ENCODE data around the gene EPHB1. TPM values are rescaled to one million over a fixed set of nuclear protein-coding genes. Genes with fewer than 3 reads are reported as not detected.

The EPHB1 gene
- total RNA-seq, 1 donor from 2014 or later = 0.86 TPM

DNA sequence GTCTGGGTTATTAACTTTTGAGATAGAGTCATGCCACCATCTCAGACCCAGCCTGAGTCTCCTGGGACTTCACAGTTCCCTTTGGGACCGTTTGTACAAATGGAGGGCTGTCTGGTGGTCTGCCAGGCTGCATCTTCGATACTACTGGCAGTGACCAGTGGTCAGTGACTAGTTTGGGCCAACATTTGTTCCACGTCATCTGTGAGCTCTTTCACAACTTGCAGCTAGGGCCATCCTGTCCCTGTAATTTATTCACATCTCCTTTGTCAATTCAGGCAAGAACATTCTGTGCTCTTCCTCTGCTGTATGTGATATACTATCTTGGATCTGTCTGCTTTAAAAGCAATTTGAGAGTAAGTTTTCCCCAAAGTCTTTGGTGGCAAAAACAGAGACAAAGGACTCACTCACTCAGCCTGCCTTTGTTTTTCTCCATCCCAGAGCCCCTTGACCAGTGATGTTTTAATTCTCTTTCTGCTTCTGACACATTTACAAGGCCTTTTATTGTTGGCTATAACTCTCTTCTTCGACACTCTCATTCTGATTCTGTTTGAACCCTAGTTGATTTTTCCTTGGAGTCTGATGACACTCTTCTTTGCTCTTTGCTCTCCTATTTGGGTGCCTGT lies 353.4 kb downstream of the EPHB1 start:
- DNase-seq (ENCODE audit: low read depth) = no peak

DNA sequence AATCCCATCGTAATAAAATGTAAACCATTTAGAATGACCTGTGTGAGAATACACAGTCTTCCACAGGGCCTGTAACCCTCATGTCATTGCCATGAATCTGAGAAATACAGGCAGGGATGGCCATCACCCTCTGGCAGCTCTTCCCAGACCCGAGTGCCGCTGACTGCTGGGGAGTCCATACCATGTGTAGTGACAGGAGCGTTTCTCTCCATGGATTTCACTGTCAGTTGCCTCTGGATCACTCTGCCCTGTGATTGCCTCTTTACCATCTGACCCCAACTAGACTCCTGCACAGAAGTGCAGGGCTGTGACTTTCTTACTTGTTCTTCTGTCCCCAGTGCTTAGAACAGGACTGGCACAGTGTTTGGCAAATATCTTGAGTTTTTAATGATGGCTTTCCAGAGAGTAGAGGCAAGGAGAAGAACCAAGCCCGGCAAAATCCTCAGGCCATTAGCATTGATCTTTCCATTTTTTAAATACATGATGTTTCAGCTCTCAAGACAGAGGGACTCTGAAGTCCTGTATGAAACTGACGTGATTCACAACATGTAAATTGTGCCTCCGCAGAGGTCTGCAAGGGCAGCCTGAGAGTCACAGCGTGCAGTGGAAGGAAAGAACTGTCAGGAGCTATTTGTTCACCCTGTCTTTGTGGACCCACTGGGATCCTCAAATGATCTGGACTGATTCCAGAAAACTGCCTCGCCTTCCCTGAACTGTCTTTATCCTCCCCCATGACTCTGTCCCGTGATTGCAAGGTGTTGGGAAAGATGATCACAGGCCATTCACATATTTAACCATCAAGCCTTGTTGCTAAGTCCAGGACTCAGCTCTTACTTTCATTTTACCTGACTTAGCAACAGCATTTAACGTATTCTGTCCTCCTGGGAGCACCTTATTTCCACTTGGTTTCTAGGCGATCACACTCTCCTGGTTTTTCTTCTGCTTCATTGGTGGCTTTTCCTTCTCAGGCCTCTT lies 354.9 kb downstream of the EPHB1 start:
- DNase-seq (ENCODE audit: low read depth) = no peak

DNA sequence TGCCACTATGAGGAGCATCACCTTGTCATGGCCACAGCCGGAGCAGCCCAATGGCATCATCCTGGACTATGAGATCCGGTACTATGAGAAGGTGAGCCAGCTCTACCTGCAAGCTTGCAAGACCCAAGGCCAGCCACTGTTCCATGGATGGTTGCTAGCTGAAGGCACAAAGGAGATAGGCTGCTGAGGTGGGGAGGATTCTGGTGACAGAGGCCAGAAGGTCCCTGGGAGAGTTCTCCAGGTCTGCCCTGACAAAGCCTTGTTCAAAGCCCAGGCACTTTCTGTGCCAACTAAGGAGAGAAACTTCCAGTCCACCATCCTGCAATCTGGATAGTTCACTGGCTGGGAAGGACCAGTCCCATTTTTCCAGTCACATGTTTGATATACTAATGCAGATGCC lies 359.1 kb downstream of the EPHB1 start:
- DNase-seq (ENCODE audit: low read depth) = no peak

DNA sequence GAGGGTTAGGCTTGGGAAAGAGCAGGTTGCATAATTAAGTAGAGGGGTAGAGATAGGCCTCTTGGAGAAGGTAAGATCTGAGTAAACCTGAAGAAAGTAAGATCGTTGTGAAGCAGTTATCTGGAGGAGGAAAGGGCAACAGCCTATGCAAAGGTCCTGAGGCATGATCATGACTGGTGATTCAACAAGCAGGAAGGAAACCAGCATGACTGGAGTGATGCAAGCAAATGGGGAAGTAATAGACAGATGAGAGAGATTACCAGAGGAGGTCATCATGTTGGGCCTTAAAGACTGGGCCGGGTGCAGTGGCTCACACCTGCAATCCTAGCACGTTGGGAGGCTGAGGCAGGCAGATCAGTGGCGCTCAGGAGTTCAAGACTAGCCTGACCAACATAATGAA lies 360.2 kb downstream of the EPHB1 start:
- DNase-seq (ENCODE audit: low read depth) = no peak

DNA sequence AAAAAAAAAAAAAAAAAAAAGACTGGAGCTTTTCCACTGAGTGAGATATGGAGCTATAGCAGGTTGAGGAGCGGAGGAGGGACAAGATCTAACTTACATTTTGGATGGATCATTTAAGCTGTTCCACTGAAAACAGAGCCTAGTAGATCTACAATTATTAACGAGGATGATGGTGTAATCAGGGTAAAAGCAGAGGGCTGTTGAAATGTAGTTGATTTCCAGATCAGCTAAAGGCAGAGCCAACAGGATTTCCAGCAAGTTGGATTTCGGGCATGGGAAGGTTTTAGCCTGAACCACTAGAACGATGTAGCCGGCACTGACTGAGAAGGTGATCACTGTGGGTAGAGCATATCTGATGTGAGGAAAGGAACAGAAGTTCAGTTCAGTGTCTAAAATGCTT lies 360.7 kb downstream of the EPHB1 start:
- DNase-seq (ENCODE audit: low read depth) = no peak

DNA sequence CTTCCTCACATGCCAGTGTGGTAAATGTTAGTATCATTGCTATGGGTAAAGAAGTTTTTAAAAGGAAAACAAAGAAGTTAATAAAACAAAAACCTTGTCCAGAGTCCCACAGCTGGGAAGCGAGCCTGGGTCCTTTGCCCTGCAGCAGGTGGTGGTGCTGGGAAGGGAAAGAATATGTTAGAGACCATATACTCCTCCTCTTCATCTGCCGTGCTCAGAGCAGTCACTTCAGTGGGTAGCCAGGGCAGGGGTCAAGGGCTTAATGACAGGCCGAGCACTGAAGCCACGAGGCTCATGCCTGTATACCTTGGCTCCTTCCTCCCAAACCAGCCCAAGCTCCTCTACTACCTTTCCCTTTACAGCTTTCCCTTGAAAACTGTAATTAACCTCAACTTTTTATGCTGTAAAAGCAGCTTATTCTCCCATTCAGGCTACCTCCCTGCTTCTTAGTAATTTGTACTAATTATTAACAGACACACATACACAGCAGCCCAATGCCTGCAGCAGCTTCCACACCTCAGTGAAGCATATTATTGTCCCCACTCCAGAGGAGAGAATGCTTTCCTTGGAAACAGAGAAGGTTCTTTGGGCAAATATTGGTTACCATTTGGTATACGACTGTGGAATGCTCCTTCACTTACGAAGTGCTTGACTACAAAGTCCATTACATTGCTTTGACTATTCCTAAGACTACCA lies 362.1 kb downstream of the EPHB1 start:
- no peak for DNase-seq (ENCODE audit: low read depth)

DNA sequence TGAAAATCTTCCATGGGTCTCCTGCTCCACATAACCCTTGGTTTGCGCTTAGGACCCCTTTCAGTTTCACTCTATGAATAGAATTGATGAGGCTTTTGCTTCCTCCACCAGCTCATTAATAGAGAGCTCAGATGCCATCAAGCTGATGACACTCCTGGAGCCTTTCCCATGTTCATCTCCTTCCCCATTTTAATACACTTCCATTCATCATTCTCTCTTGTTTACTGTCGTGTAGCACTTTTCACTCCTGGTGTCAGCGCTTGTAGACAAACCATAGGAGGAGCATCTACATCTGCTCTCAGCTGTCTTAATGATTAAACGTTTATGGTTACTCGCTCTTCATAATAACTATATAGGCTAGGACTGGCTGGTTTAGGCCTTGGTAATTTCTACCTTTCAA lies 363.5 kb downstream of the EPHB1 start:
- no peak for DNase-seq (ENCODE audit: low read depth)

DNA sequence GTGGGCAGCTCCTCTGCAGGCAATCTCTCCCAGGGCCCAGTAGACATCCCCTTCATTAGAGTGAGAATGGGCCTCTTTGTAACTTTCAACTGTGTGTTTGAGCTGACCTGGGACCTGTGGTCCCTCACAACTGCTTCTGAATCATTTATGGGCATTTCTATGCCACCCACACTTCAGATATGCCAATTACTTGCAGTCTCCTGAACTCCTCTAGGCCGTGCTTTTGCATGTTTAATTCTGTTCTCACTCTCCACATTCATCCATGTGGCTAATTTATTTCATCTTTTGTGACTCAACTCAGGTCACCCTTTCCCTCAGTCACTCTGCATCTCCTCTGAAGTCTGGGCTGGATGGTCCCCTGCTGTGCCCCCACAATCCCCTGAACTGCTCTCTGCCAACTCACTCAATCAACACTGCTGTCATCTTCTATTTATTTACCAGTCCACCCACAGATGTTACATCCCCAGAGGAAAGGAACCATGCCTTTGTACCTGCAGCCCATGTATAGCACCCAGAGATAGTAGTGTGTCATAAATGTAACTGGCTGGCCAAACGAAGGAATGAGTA lies 364.7 kb downstream of the EPHB1 start:
- no peak for DNase-seq (ENCODE audit: low read depth)

DNA sequence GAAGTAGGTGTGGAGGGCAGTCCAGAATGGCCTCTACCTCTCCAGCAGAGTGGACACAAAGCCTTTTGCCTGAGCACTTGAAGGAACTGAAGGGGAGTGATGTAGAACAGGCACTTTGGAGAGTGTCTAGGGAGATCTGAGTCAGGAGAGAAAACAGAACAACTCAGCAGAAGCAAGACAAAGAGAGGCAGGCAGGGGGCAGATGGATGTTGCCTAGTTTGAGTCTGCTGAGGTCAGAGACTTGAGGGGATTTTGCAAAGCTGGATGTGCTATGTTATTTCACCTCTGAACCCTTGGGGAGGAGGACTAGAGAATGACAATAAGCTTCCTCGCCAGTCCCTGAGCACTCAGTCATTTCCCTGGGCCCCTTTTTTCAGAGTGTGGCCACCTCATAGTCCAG lies 366.4 kb downstream of the EPHB1 start:
- DNase-seq (ENCODE audit: low read depth) = no peak

DNA sequence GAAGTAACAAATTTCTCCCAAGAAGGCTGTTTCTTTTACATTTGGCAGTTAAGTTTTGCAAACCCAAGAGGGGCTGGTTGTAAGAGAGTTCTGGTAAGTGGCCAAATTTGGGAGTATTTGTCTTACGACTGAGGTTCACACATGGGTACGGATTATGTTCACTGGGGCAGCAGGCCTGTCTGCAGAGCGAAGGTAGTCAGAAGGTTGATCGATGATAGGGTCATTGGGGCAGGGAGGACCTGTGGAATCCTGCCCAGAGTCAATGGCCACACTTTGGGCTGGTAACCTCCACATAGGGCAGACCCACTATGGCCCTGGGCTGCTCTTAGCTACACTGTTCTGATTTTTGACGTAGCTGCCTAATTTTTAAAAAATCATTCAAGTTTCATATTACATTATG lies 368.6 kb downstream of the EPHB1 start:
- no peak for DNase-seq (ENCODE audit: low read depth)

DNA sequence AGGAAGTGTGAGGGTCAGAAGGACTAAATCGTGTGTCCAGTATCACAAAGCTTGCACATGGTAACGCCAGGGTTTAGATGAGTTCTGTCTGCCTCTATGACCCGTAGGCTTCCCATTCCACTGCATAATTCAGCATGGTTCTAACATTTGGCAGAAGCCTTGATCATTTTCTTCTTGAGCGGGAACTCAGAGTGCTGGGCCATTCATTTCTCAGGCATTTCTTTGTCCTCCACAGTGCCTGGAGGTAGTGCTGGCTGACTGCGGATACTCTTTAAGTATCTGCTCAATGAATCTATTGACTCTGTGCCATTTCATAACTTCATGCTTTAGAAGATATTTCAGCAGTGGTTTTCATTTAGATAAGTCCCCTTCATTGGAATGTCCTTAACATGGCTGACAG lies 370.2 kb downstream of the EPHB1 start:
- DNase-seq (ENCODE audit: low read depth) = no peak

DNA sequence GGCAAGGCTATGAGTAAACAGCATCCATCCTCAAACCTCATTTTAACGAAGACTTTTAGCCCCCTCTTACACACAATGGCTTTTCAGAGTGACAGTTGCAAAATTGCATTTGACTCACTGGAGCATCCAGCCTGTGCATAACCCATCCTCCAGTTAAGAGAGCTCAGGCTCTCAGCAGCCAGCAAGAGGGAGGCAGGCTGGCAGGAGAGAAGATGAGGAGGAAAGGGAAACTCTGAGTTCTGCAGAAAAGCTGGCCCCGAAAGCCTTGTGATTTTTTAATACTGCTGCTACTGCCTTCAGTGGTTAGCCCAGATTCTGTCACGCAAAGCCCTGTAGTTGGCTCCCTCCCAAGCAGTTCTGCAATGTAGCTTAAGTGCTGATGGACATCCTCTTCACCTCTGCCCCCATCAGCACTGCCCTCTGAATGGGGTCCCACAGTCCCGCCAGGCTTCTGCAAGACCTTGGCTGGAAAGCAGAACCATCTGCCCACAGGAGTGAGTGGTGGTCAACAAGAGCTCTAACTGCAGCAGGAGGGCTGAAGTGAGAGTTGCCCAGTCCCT lies 371.3 kb downstream of the EPHB1 start:
- no peak for DNase-seq (ENCODE audit: low read depth)

DNA sequence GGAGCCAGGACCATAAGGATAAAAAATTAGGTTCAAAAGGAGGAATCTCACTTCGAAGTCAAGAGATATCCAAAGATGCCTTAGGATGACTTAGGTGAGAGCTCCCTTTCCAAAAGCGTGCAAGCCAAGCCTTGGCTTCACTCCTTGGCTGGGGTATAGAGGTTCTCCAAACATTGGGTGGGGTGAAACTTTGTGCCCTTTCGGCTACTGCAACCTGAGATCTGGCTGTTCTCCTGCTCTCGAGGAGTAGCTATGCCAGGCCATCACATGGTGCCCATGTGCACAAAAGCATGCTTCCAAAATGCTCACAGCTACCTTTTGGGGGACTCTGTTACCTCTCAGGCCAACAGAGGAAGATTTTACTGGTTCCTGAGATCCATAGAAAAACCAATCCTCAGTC lies 373.8 kb downstream of the EPHB1 start:
- DNase-seq (ENCODE audit: low read depth) = no peak

DNA sequence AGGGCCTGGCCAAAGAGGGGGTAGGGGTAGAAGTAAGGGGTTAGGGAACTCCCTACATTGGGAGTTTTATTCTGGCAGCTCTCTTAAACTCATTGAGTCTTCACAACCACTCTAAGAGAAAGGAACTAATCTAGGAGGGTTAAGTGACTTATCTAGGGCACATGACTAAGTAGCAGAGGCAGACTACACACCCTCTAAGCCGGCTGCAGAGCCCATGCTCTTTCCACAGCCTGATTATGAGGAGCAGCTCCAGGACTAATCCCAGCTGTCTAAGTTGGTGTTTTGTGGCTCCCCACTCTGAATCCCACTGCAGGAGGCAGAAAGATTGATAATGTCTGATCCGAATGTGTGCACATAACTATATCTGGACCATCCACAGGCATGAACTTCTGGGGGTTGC lies 374.6 kb downstream of the EPHB1 start:
- DNase-seq (ENCODE audit: low read depth) = peak; percentile 10

DNA sequence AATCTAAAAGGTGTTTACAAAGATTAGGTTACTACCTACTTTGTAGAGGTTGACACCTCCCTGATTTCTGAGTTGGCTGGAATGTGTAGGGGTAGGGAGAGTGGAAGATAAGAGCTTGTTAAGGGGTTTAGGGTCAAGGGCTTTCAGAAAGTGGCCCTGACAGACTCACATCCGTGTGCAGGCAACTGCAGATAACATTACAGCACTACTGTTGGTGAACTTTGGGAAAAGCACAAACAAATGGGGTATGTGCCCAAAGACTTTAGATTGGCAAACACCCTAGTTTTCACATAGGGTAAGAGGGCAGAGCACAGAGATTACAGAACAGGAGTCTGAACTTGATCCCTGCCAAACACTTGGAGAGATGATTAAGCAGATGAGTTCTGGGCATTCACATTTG lies 375.7 kb downstream of the EPHB1 start:
- DNase-seq (ENCODE audit: low read depth) = no peak

DNA sequence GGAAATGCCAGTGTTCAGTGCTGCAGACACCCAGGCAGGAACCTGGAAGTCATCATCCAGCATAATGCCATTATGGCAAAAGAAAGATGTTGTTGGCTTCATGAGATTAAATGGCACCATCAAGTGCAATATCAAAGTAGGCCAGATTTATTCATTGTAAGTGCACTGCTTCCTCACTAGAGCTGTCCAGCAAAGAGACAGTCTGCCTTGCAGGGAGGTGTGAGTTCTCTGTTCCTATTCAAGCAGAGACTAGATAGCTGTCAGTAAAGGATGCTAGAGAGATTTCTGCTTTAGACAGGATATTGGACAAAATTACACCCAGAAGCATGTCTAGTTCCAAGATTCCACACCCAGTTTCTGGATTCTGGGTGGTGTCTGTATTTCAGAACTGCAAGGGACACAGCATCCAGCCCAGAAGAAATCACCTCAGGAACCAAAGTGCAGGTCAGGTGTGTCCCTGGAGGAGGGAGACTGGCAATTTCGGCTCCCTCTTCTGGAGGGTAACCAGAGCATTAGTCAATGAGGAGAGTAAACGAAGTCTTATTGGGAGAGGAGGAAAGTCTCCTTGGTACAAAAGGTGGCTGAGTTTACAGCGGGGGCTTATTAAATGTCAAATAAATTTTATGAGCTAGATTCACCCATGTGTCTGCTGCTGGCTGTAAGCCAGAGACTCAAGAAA lies 377.3 kb downstream of the EPHB1 start:
- no peak for DNase-seq (ENCODE audit: low read depth)

DNA sequence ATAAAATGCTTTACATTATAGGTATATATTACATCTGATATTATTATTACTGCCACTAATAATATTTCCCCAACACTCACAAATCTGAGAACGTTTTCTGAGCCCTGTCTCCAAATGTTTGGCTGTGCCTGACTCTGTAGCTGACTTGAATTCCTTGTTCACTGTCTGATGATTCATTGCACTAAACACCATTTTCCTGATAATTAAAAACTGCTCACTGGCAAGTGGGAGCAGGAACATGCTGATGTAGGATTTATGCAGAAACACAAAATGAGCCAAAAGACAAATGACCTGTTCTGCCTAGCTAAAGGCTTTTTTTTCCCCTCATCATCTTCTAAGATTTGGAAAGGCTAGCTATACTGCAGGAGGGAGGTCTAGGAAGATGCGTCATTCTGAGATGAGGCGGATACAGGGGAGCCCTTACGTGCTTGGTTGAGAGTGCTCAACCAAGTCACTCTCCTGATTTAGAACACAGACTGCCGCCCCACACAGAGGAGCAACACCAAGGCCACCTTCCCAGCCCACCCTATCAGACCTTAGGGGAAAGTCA lies 380.7 kb downstream of the EPHB1 start:
- DNase-seq (ENCODE audit: low read depth) = no peak

DNA sequence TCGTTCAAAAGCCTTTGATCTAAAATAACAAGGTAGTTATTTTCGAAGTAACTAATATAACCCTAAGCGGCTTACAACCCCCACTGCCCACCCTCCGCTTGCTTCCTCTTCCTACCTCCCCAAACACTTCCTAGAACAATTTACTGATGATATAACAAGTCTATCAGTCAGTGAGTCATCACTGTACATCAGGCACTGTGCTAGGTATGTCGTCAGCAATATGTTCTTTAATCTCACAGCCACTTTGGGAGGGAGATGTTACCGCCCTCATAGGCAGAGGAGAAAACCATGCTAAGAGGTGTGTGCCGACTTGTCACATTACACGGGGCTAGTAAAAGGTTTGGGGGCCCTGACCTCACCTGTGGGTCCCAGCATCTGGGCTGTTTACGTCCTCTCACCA lies 381.8 kb downstream of the EPHB1 start:
- no peak for DNase-seq (ENCODE audit: low read depth)

DNA sequence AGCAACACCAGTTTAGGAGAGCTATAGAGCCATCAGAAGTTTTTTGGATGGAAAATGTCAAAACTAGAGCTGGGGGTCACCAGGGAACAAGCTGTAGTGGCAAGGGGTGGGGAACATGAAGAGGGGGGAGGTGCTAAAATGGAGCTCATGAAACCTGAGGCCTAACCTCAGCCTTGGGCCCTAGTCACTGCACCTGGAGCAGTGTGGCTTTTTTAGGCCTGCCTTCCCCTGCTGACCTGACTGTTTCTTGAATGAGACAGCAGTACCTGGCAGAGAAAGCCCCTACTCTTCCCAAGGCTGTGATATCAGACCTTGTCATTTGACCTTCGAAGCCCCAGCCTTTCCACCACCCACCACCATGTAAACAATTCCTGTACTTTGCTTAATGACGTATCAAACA lies 383.5 kb downstream of the EPHB1 start:
- no peak for DNase-seq (ENCODE audit: low read depth)

DNA sequence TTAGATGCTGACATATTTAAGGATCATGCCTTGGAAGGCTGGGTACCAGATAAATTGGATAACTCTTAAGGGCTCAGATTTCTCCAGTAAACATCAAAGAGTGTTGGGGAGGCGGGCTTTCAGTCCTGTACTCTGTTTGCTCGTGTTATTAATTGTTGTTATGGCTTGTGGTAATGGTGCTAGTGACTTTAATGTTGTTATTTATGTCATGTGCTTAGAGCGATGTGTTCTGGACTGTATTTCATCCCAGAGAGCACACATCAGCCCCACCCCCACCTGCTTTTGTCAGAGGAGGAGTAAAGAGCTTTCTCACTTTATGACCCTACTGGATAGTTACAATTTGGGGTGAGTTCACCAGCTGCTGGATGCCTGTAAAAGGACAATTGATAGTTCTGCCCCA lies 386.3 kb downstream of the EPHB1 start:
- no peak for DNase-seq (ENCODE audit: low read depth)

Data from myocyte (in vitro differentiated cells).